Stimulated activated CD8-positive, alpha-beta memory T cell treated with anti-CD3 and anti-CD28 coated beads, Interleukin-4, amount 100 ng/mL, for 1 hour (primary cell): ENCODE data around the gene TRIM29.

Source experiments
- DNase-seq, 2 donors: peaks; one replicate each; pipeline ENCODE4 v3.0.0-alpha.2; 2020; ENCODE audit warnings: low read depth in 2 of 2, low spot score in 1 of 2

TRIM29 gene

DNA sequence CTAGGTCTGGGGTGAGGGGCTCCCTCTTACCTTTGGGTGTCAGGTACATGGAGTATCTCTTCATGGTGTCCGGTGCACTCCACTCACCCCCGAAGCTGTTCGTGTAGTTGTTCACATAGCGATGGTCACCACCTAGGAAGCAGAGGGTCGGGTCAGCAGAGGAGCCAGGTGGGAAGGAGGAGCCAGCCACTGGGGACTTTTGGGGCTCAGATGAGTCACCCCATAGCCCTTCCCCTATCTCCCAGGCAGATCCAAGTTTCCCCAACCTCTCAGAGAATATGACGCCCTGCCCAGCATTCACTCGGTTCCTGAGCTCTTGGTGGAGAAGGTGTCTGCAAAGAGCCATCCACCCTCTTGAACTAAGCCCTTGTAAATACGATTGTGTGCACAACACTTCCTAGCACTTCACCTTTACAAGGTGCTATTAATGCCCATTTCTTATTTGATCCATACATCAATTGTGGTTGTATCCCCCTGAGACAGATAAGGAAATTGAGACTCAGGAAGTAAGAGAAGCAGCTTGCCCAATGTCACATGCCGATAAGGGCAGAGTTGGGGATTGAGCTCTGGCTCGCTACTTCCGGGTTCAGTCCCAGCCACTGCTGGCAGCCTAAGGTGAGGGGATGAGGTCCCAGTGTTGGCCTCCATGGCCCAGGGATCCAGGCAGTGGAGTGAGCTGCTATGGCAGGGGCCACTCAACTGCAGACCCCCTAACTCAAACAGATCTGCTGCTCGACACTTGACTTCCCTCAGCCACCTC lies 14.8 kb downstream of the TRIM29 start:
- DNase-seq = no peak

DNA sequence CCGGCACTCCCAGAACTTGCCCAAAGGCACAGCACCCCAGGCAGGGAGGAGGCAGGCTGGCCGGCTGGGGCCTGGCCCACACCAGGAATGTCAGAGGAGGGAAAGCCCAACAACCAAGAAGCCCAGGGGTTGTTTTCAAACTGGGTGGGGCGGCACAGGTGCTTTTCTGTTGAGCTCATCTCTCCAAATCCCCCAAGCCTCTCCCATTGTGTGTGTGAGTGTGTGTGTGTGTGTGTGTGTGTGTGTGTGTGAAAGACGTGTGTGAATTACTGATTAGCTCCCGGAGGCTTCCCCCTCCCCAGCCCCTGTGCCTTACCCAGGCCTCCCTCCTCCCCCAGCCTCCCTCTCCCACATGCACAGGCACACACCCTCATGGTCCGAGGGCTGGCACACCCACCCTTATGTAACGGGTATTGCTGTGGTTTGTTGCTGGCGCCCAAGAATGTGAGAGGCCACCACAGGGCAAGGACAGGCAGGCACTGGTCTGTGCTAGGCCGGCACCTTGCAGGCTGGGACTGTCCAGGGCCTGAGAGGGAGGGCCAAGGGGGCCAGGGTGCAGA lies 15.9 kb downstream of the TRIM29 start:
- no peak for DNase-seq

DNA sequence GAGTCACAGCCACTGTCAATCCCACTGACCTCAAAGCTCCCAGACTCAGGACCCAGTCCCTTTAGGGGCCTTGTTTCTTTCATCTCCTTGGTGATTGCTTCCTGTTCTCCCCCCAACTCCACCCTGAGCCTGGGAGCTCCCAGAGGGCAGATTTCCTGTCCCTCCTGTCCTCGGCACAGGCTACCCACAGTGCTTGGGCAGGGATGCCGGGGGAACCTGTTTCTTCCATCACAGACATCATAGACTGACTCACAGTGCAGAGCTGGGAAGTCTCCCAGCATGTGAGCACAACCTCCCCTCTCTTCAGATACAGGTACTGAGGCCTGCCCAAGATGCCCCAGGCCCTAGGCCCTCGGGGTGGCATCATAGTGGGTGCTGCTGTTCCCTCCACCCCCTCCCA lies 16.6 kb downstream of the TRIM29 start:
- no peak for DNase-seq

DNA sequence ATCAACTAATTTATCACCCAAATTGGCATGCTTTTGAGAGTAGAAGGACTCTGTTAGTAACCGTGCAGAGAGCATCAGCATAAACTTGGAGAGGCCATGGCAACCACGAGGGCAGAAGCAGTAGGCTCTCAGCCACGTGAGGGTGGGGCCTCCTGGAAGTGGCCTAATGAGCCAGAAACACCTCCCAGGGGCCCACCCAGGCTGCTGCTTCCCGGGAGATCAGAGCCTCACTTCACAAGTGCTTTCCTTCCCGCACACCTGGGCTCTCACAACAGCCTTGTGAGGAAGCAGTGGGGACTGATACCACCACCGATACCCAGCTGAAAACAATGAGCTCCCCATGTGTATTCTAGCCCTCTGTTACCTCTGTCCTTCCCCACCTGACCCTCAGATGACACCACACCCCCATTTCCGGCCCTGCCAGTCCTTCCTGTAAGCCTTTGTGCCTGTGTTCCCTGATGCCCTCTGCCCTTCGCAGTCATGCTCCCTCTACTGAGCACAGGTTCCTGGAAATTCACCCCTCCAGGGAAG lies 17.0 kb downstream of the TRIM29 start:
- no peak for DNase-seq

DNA sequence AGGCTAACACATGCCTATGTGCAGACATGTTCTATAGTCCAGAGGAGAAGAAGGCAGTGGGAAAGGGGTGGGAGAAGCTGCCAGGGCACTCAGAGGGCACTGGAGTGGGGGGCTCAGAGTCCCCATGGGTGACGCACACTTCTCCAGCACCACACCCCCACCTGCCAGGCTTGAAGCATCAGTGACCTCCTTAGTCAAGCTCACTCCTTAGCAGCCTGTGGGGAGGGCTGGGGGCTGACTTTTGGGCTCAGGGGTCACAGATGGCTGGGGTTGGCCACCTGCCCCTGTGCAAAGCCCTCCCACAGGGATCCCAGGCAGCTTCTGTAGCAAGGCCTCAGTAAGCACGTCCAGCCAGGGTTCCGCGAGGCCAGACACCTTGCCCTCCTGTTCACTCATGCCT lies 18.8 kb downstream of the TRIM29 start:
- DNase-seq = no peak

DNA sequence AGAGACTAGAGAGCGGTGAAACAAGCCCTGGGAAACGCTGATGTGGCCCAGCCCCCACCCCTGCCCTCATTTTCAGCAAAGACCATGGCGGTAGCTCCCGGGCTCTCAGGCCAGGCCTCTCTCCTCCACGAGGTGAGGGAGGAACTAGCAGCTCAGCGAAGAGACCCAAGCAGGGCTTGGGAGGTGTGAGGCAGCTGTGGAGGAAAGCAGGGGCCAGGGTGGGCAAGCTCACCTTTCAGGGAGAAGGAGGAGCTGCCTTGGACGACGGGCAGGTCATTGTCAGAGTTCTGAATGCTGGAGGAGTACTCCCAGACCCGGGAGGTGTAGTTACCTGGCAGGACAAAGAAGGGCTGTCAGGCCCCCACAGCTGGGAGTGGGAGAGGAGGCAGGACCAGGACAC lies 19.9 kb downstream of the TRIM29 start:
- DNase-seq = no peak

DNA sequence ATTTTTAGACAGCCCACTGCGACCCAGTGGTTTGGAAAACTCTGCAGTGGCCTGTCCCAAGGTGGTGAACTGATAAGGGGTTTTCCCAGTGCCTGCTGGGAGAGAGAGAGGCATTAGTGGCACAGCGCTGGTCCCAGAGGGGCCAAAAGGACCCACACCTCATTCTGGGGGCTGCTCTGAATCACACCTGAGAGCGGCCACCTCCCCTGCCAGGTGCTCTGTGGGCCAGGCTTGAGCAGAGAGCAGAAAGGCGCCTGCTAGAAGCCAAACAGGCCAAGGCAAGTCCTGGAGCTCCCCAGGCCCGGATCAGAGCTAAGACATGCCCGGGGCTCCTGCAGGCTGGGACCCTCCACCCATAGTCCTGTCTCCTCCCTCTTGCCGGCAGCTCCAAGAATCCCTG lies 20.9 kb downstream of the TRIM29 start:
- DNase-seq = no peak

DNA sequence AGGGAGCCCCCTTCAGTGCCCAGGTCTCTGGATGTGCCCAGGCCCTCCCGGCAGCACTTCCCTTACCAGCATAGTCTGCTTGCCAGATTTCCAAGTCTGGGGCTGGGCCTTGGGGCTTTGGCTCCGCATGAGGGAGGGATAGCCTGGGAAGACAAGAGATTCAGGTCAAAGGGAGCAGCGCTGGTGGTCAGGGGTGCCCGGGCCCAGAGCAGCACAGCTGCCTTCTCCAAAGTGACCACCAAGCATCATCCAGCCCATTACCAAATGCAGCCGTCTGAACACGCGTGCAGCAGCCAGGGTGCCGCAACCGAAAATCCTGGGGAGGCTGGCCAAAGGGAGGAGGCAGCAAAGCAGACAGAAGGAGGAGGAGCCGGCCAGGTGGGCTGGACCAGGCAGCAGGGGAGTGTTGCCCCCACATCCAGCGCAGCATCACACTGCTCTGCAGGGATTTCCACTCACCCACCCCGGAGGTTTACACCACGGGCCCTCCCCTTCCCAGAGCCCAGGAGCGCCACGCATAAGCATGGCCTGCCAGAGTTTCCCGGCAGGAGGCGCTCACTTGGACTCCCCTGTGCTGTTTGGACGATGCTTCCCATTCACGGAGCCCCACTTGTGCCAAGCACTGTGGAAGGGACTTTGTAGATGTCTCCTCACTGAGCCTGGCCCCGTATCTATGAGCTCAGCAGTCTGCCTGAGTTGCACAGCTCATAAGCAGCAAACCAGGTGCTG lies 22.5 kb downstream of the TRIM29 start:
- DNase-seq = no peak

DNA sequence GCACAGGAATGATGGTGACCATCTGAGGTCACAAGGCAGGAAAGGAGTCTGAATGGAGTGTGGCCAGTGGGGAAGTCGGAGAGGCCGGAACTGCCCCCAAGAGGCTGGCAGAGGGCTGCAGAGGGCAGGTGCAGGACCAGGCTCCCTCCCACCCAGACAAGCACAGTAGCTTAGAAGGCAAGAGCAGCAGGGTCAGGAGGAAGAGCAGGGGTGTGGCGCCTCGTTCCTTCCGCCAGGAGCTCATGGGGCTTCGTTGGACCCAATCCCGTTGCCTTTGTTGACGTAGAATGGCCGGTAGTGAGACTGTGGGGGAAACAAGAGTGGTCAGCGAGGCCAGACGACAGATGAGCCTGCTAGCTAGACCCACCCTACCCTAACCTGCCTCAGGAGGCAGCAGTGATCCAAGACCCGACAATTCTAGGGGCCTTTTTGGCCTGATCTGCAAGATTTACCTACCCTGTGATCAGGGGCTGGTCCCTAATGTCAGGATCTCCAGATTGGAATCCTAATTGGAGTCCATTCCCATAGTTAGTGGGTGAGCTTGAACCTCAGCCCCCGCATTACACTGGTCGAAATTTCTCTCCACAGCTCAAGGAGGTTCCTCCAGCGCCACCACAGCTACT lies 25.6 kb downstream of the TRIM29 start:
- DNase-seq = no peak

DNA sequence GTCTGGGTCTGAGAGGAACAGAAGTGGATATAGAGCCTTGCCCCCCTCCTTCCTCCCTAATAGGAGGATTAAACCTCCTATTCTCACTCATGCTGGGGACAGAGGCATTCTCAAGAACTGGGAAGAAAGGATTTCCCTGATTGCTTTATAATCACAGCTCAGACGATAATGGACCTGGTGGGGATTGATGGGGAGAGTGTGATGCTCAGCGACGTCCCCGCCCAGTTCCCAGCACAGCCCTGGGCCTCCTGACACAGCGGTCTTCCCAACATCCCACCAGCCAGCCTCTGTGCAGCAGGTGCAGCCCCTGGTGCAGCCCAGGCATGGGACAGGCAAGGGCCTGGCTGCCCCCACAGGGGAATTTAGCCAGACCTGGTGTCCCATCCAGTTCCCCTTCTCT lies 28.4 kb downstream of the TRIM29 start:
- DNase-seq = no peak

DNA sequence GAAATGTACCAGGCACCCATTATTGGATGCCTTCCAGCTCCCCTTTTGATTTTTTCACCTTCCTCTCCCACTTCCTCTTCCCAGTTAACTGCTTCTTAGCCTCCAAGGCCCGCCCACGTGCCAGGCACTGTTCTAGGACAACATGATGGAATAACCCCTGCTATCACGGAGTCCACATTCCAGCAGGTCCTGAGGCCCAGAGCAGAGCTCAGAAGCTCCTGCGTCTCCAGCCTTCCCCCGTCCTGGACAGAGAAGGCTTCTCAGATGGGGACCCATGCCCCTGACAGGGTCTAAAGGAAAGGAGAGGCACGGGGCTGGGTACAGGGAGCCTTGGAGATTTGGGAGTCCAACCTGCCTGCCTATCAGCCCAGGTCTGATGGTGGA lies 29.1 kb downstream of the TRIM29 start:
- no peak for DNase-seq

DNA sequence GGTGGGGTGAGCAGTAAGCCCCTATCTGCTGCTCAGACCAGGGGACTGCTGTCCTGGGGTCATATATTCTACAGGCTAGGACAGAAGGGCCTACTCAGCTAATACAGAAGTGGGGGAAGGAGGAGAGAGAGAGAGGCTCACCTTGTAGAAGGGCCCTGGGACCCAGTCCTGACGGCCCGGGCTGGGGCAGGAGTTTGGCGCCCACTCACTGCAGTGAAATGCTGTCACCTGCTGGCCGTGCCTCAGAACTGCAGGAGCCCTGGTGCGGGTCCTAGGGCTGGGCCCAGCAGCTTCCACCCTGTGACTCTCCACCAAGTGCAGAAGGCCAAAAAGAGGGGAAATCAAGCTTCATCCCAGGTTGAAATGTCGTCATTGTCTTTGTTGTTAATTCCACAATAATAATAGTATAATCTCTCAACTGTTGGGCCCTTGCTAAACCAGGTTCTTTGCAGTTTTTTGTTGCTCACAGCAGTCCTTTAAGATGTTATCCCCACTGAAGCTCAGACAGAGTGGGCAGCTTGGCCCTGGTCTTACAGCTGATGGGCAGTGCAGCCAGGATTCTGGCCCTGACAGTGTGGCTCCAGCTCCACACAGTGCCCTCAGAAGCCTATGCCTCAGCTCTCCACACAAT lies 29.6 kb downstream of the TRIM29 start:
- DNase-seq = peak; percentile 14 to 21

DNA sequence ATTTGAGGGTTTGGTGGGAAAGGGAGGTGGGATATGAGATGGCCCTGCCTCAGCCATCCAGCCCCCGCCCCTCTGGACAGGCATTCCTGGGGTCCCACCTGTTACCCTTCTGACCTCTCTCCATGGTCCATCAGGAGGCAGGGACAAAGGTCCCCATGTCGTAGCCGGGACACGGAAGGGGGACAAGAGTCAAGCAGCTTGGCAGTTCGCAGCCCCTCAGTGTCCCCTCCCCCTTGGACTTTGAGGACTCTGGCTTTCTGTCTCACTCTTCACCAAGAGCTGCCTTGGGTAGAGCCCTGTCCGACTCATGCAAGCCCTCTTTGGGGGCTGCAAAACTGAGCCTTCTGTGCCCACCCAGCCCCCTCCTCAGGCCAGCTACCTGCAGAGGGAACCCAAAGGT lies 30.2 kb downstream of the TRIM29 start:
- no peak for DNase-seq

DNA sequence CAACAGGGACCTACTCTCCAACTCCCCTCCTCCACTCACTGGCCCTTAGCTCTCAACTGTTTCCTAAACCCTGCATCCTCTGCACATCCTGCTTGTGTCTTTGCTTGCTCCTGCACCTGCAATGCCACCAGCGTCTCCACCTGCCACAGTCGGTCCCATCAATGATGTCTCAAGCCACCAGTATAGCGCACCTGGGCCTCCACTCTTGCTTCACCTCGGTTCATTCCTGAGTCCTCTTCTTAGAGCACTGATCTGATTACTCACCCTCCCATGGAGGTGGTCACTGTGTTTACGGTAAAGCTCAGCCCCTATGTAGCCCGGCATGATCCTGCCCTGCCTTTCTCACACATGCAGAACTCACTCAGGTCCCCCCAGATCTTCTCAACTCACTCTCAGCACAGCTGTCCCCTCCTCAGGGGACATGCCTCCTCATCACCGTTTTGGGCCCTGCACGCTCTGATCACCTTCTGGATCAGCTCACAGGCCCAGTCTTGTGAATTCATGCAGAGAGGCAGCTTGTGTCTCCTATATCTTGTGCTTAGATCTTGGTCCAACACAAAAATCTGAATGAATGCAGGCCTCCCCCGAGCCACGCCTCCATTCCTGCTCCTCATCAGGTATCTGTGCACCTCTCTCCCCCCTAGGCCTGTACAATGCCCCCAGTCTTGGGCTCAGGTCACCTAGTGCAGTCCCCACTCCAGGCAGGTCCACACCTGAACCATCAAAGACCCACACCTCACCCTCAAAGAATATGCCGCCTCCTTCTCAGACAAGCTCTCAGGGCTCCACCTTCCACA lies 31.4 kb downstream of the TRIM29 start:
- no peak for DNase-seq

DNA sequence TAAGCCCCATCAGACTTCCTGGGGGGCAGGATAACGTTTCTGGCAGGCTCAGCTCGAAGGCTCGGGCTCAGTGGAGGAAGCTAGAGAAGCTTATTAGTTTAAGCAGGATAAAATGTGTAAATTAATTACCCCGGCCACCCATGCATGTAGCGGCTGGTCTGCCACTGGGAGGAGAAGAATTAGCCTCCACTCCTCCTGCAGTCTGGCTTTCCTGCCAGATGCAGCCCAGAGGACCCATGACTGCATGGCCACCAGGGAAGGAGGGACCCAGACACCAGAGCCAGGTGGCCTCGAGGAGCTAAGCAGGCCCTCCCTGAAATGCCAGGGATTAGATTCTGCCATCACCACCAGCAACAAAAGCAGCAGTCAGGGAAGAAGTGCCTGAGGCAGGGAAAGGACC lies 32.3 kb downstream of the TRIM29 start:
- DNase-seq = no peak

DNA sequence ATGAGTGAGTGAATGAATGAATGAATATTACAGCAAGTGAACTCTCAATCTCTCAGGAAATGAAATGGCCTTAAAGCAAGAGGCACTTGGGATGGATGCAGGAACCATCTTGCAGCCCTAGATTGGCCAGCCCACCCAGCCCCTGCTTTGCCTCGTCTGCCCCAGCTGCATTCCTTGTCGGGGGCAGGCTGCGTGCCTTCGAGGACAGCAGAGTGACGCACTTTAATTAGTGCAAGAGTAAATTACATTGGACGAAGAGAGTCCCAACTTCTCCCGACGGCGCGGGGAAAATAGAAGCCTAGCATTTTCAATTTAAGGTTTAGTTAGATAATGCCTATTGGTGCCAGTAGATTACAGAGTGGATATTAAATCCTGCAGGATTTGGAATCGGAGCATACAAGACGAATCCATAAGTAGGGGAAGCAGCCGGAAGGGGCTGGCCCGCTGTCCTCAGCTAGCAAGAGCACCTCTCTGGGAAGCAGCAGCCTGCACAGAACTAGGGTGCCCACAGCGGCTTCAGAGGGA lies 33.8 kb downstream of the TRIM29 start:
- DNase-seq = no peak

DNA sequence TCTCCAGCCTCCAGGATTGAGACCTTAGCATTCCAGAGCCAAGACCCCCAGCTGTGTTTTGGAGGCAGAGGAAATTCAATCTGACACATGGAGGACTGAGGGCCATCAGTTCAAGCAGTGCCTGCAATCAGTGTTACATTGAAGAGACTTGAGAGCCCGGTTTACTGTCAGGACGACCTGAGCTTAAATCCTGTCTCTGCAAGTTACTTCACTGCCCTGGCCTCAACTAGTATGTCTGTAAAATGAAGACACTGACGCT lies 35.1 kb downstream of the TRIM29 start:
- no peak for DNase-seq

DNA sequence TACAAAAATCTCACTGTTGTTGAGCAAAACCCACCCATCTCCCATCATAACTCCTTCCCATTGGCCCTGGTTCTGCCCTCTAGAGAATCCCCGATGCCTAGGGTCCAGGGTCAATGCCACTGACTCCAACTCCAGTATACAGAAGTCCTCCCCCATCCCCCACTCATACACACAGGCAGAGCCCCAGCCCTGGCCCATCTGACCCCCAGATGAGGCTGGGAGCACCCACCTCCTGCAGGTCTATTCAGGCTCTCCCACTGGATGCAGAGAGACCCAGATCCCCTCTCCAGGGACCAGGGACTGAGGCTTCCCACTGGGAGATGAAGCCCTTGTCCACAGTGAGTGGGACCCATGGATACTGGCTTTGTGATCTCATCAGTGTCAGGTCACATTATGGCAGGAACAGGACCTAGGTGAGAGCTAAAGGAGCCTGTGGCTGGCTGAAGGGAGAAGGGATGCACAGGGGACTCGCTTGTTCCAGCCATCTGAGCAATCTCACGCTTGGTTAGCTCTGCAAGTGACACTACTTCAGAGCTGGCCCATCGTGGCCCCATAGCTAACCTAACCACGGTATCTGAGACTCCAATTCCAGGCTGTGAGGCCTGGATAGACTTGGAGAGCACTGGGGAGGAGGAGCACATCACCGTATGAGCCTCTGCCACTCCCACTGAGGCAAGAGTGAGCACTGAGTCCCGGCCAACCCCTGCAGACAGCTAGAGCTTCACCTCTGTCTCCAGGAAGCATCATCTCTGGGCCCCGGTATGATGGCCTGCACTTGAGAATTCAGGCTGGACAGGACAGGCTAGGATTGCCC lies 35.7 kb downstream of the TRIM29 start:
- no peak for DNase-seq

DNA sequence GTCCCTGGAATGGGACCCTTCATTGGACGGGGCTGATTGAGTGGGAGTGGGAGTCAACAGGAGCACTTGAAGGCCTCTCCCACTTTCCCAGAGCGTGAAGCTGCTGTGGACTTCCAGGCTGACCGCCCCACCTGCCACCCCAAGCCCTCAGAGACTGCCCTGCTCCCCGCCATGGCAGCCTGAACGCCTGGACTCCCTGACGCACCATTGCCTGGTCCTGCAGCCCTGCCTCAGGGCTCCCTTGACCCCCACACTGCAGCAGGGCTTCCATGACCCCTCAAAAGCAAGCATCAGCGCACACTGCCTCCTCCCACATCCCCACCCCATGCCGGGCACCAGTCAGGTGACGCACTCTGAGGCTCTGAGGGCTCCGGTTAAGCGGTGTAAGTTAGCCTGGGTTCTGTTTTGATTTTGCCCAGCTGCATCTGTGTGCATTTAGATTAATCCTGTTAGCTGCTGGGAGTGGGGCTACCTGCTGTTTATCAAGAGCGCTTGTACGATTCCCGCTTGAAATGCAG lies 39.4 kb downstream of the TRIM29 start:
- no peak for DNase-seq
